HEK293 (cell line): ENCODE measurements around the gene GCFC2.

Experiments
- CTCF ChIA-PET: fragments of 350-600 bp; formaldehyde crosslinking; extraction: SDS; loops from one replicate; lab custom pipeline; 2021; ENCODE audit warnings: antibody characterized with exemption; lab: Yijun Ruan, JAX
- POLR2A ChIA-PET: fragments of 300-600 bp; formaldehyde crosslinking; extraction: SDS; loops from one replicate; lab custom pipeline; 2020; ENCODE audit warnings: antibody characterized with exemption, inconsistent platforms; lab: Yijun Ruan, JAX
- H3K27ac ChIP-seq: fragments of 200-500 bp; sonication (Bioruptor generic); 2 replicates; pipeline ENCODE4 v1.5.1; 2014; ENCODE audit warnings: low read depth, low read length, control low read depth, inconsistent platforms; ENCODE audit errors: extremely low read depth
- H3K36me3 ChIP-seq, 2 experiments: fragments of 200-500 bp in 1 of 2; sonication (Bioruptor generic) in 1 of 2; 1 replicate in 1 of 2; 2 replicates in 1 of 2; pipeline ENCODE4 v1.5.1; 2014 to 2017; ENCODE audit warnings: inconsistent platforms in 2 of 2, low read length in 2 of 2; ENCODE audit not compliant: control insufficient read depth in 2 of 2, insufficient read depth in 1 of 2
- H3K4me1 ChIP-seq: fragments of 200-500 bp; sonication (Bioruptor generic); 2 replicates; pipeline ENCODE4 v1.5.1; 2014; ENCODE audit warnings: mild to moderate bottlenecking, low read length, inconsistent platforms; ENCODE audit not compliant: control insufficient read depth, insufficient read depth
- H3K4me3 ChIP-seq: 2 replicates; pipeline ENCODE4 v1.5.1; 2011; ENCODE audit warnings: low read depth, mild to moderate bottlenecking, control low read depth, low read length, moderate library complexity
- H3K9me3 ChIP-seq: fragments of 200-500 bp; sonication (Bioruptor generic); 2 replicates; pipeline ENCODE4 v1.5.1; 2014; ENCODE audit warnings: low read depth, low read length, inconsistent platforms; ENCODE audit not compliant: control insufficient read depth, insufficient read depth
- GLI4 ChIP-seq: fragments of 450-650 bp; formaldehyde crosslinking; IDR thresholded peaks from 2 replicates; pipeline ENCODE4 v1.5.1; 2016; ENCODE audit warnings: missing biosample characterization, missing genetic modification characterization
- HOXD13 ChIP-seq: sonication (generic); formaldehyde crosslinking; IDR thresholded peaks from 2 replicates; pipeline ENCODE4 v1.8.0; 2022; ENCODE audit warnings: missing genetic modification reagents, borderline replicate concordance
- PRDM1 ChIP-seq: fragments of 450-650 bp; formaldehyde crosslinking; IDR thresholded peaks from 2 replicates; pipeline ENCODE4; 2016; ENCODE audit warnings: missing biosample characterization, missing genetic modification characterization
- ZBTB48 ChIP-seq: fragments of 450-650 bp; formaldehyde crosslinking; IDR thresholded peaks from 2 replicates; pipeline ENCODE4 v1.5.1; 2016; ENCODE audit warnings: missing biosample characterization, missing genetic modification characterization
- ZNF132 ChIP-seq: fragments of 450-650 bp; formaldehyde crosslinking; IDR thresholded peaks from 2 replicates; pipeline ENCODE4 v1.5.1; 2017; ENCODE audit warnings: missing biosample characterization, missing genetic modification characterization, borderline replicate concordance
- ZNF133 ChIP-seq: fragments of 450-650 bp; formaldehyde crosslinking; IDR thresholded peaks from 2 replicates; pipeline ENCODE4 v1.5.1; 2016; ENCODE audit warnings: missing biosample characterization, missing genetic modification characterization
- ZNF157 ChIP-seq: fragments of 450-650 bp; formaldehyde crosslinking; IDR thresholded peaks from 2 replicates; pipeline ENCODE4 v1.5.1; 2016; ENCODE audit warnings: missing biosample characterization, missing genetic modification characterization
- ZNF274 ChIP-seq, 2 experiments: fragments of 200-500 bp in 1 of 2; fragments of 450-650 bp in 1 of 2; sonication (Bioruptor generic) in 1 of 2; formaldehyde crosslinking in 1 of 2; IDR thresholded peaks; 2 replicates each; pipeline versions ENCODE4 v1.5.1 to v1.6.1; 2014 to 2016; ENCODE audit warnings: borderline replicate concordance in 1 of 2, inconsistent platforms in 1 of 2, low read length in 1 of 2, missing biosample characterization in 1 of 2, missing genetic modification characterization in 1 of 2
- ZNF654 ChIP-seq: fragments of 450-650 bp; formaldehyde crosslinking; IDR thresholded peaks from 2 replicates; pipeline ENCODE4 v1.5.1; 2016; ENCODE audit warnings: low read depth, missing biosample characterization, missing genetic modification characterization
- TF ChIP-seq, protein P1 (sequence below): fragments of 450-650 bp; formaldehyde crosslinking; optimal IDR thresholded peaks from 2 replicates; pipeline ENCODE3; 2016; ENCODE audit warnings: missing biosample characterization, mild to moderate bottlenecking, missing genetic modification characterization
- TF ChIP-seq, protein P2 (sequence below): fragments of 450-650 bp; formaldehyde crosslinking; IDR thresholded peaks from 2 replicates; pipeline ENCODE4 v1.5.1; 2016; ENCODE audit warnings: missing biosample characterization, missing genetic modification characterization
- TF ChIP-seq, protein P3 (sequence below): fragments of 450-650 bp; formaldehyde crosslinking; IDR thresholded peaks from 2 replicates; pipeline ENCODE4 v1.5.1; 2016; ENCODE audit warnings: missing biosample characterization, missing genetic modification characterization
- TF ChIP-seq, protein P4 (sequence below): fragments of 450-650 bp; formaldehyde crosslinking; IDR thresholded peaks from 2 replicates; pipeline ENCODE4 v1.5.1; 2016; ENCODE audit warnings: missing biosample characterization, missing genetic modification characterization
- TF ChIP-seq, protein P5 (sequence below): fragments of 450-650 bp; formaldehyde crosslinking; IDR thresholded peaks from 2 replicates; pipeline ENCODE4 v1.5.1; 2016; ENCODE audit warnings: missing biosample characterization, missing genetic modification characterization
- TF ChIP-seq, protein P6 (sequence below): fragments of 450-650 bp; IDR thresholded peaks from 2 replicates; pipeline ENCODE4 v1.5.1; 2018; ENCODE audit warnings: missing biosample characterization, mild to moderate bottlenecking, missing genetic modification characterization
- TF ChIP-seq, protein P7 (sequence below): fragments of 450-650 bp; formaldehyde crosslinking; IDR thresholded peaks from 2 replicates; pipeline ENCODE4 v1.5.1; 2016; ENCODE audit warnings: missing biosample characterization, missing genetic modification characterization
- TF ChIP-seq, protein P8 (sequence below): fragments of 450-650 bp; formaldehyde crosslinking; conservative IDR thresholded peaks from 2 replicates; pipeline ENCODE4 v1.5.1; 2016; ENCODE audit warnings: low read depth, missing biosample characterization, missing genetic modification characterization
- TF ChIP-seq, protein P9 (sequence below): fragments of 450-650 bp; formaldehyde crosslinking; IDR thresholded peaks from 2 replicates; pipeline ENCODE4 v1.5.1; 2016; ENCODE audit warnings: missing biosample characterization, missing genetic modification characterization, borderline replicate concordance

Gene GCFC2

DNA sequence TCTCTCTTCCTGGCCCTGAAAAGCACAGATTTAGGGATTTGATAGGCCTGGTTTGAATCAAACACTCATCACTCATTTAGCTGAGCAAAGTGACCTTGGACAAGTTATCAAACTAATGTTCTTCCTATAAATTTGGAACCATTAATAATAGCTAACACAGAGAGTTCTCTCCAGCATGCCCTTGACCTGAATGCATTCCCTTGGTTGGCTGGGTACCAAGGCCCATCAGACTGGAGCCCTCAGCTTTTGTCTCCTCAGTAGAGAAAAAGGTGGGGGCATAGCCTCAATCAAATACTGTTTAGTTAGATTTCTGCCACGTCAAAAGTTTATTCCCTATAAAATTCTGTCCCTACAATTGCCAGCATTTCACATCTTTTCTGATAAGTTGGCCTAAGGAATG, 77.9 kb downstream of the GCFC2 start:
- no peak overlapping the region for H3K27ac ChIP-seq
- H3K36me3 ChIP-seq, result no peaks in the 10 kb centered on the region
- CTCF ChIA-PET, result interaction anchor here (0.7 to 1.0 kb wide), 2 partner anchors 227 to 359 kb away, joined by 3 read pairs; no protein-coding TSS in a partner anchor
- H3K4me3 ChIP-seq, result no peak overlapping the region
- no peaks in the 10 kb centered on the region for H3K4me1 ChIP-seq
- TF ChIP-seq ZNF654 (tag by site-specific recombination) (no peak), ZNF133 (tag by site-specific recombination) (no peak), GLI4 (tag by site-specific recombination) (no peak), PRDM1 (no peak), ZNF157 (tag by site-specific recombination) (no peak)
- TF ChIP-seq, protein P1, sequence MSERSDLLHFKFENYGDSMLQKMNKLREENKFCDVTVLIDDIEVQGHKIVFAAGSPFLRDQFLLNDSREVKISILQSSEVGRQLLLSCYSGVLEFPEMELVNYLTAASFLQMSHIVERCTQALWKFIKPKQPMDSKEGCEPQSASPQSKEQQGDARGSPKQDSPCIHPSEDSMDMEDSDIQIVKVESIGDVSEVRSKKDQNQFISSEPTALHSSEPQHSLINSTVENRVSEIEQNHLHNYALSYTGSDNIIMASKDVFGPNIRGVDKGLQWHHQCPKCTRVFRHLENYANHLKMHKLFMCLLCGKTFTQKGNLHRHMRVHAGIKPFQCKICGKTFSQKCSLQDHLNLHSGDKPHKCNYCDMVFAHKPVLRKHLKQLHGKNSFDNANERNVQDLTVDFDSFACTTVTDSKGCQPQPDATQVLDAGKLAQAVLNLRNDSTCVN (tag by site-specific recombination), result no peak
- TF ChIP-seq, protein P2, sequence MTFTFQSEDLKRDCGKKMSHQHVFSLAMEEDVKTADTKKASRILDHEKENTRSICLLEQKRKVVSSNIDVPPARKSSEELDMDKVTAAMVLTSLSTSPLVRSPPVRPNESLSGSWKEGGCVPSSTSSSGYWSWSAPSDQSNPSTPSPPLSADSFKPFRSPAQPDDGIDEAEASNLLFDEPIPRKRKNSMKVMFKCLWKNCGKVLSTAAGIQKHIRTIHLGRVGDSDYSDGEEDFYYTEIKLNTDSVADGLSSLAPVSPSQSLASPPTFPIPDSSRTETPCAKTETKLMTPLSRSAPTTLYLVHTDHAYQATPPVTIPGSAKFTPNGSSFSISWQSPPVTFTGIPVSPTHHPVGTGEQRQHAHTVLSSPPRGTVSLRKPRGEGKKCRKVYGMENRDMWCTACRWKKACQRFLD (tag by site-specific recombination), result no peak
- TF ChIP-seq, protein P3, sequence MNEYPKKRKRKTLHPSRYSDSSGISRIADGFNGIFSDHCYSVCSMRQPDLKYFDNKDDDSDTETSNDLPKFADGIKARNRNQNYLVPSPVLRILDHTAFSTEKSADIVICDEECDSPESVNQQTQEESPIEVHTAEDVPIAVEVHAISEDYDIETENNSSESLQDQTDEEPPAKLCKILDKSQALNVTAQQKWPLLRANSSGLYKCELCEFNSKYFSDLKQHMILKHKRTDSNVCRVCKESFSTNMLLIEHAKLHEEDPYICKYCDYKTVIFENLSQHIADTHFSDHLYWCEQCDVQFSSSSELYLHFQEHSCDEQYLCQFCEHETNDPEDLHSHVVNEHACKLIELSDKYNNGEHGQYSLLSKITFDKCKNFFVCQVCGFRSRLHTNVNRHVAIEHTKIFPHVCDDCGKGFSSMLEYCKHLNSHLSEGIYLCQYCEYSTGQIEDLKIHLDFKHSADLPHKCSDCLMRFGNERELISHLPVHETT (tag by site-specific recombination), result no peak
- TF ChIP-seq, protein P4, sequence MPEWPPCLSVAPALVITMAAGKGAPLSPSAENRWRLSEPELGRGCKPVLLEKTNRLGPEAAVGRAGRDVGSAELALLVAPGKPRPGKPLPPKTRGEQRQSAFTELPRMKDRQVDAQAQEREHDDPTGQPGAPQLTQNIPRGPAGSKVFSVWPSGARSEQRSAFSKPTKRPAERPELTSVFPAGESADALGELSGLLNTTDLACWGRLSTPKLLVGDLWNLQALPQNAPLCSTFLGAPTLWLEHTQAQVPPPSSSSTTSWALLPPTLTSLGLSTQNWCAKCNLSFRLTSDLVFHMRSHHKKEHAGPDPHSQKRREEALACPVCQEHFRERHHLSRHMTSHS, result no peak
- TF ChIP-seq, protein P5, sequence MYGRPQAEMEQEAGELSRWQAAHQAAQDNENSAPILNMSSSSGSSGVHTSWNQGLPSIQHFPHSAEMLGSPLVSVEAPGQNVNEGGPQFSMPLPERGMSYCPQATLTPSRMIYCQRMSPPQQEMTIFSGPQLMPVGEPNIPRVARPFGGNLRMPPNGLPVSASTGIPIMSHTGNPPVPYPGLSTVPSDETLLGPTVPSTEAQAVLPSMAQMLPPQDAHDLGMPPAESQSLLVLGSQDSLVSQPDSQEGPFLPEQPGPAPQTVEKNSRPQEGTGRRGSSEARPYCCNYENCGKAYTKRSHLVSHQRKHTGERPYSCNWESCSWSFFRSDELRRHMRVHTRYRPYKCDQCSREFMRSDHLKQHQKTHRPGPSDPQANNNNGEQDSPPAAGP (tag by site-specific recombination), result no peak
- TF ChIP-seq, protein P6, sequence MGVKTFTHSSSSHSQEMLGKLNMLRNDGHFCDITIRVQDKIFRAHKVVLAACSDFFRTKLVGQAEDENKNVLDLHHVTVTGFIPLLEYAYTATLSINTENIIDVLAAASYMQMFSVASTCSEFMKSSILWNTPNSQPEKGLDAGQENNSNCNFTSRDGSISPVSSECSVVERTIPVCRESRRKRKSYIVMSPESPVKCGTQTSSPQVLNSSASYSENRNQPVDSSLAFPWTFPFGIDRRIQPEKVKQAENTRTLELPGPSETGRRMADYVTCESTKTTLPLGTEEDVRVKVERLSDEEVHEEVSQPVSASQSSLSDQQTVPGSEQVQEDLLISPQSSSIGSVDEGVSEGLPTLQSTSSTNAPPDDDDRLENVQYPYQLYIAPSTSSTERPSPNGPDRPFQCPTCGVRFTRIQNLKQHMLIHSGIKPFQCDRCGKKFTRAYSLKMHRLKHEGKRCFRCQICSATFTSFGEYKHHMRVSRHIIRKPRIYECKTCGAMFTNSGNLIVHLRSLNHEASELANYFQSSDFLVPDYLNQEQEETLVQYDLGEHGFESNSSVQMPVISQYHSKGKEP (tag by site-specific recombination), result no peak
- POLR2A ChIA-PET, result no interaction called here
- H3K9me3 ChIP-seq, result no peaks in the 10 kb centered on the region

DNA sequence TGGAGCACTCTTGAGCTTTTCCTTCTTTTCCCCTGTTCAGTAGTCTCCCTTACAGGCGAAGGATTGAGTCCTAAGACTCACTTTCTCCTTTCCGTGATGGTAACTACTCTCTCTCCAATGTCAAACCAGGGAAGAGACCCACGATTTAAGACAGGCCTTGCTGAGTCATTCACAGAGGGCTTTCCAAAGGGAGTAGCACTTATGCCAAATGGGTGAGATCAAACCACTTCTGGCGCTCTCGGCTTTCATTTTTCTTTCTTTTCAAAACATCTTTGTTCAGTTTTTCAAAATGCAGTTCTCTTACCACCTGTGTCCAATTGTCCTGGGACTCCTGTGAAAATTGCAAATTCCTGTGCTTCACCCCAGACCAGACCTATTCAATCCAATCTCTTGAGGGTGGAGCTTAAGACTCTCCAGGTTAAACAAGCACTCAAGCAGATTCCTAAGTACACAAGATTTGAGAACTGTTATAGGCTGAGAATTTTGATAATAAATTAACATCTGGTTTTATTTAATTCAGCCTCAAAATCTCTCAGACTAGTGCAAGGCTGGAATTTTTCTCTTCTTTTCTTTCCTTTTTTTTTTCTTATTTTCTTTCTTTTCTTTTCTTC, 78.5 kb downstream of the GCFC2 start:
- no peaks in the 10 kb centered on the region for H3K36me3 ChIP-seq
- H3K4me3 ChIP-seq, result no peak overlapping the region
- H3K9me3 ChIP-seq, result no peaks in the 10 kb centered on the region
- no peak overlapping the region for H3K27ac ChIP-seq
- H3K4me1 ChIP-seq, result no peaks in the 10 kb centered on the region
- CTCF ChIA-PET, result interaction anchor here (0.7 to 1.3 kb wide), 3 partner anchors 12 to 227 kb away, joined by 3 to 11 read pairs (median 3); no protein-coding TSS in a partner anchor
- POLR2A ChIA-PET, result no interaction called here
- TF ChIP-seq, protein P7, sequence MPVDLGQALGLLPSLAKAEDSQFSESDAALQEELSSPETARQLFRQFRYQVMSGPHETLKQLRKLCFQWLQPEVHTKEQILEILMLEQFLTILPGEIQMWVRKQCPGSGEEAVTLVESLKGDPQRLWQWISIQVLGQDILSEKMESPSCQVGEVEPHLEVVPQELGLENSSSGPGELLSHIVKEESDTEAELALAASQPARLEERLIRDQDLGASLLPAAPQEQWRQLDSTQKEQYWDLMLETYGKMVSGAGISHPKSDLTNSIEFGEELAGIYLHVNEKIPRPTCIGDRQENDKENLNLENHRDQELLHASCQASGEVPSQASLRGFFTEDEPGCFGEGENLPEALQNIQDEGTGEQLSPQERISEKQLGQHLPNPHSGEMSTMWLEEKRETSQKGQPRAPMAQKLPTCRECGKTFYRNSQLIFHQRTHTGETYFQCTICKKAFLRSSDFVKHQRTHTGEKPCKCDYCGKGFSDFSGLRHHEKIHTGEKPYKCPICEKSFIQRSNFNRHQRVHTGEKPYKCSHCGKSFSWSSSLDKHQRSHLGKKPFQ (tag by site-specific recombination), result no peak
- no peak for TF ChIP-seq ZNF132 (tag by site-specific recombination)
- no peak for TF ChIP-seq ZNF274 (IDR thresholded peaks at IDR 0.05; ENCODE audit: low read length)
- no peak for TF ChIP-seq ZNF274 (tag by site-specific recombination; IDR thresholded peaks at IDR 0.05; ENCODE audit: borderline replicate concordance)
- no peak for TF ChIP-seq HOXD13
- no peak for TF ChIP-seq ZBTB48 (tag by site-specific recombination)
- TF ChIP-seq, protein P8, sequence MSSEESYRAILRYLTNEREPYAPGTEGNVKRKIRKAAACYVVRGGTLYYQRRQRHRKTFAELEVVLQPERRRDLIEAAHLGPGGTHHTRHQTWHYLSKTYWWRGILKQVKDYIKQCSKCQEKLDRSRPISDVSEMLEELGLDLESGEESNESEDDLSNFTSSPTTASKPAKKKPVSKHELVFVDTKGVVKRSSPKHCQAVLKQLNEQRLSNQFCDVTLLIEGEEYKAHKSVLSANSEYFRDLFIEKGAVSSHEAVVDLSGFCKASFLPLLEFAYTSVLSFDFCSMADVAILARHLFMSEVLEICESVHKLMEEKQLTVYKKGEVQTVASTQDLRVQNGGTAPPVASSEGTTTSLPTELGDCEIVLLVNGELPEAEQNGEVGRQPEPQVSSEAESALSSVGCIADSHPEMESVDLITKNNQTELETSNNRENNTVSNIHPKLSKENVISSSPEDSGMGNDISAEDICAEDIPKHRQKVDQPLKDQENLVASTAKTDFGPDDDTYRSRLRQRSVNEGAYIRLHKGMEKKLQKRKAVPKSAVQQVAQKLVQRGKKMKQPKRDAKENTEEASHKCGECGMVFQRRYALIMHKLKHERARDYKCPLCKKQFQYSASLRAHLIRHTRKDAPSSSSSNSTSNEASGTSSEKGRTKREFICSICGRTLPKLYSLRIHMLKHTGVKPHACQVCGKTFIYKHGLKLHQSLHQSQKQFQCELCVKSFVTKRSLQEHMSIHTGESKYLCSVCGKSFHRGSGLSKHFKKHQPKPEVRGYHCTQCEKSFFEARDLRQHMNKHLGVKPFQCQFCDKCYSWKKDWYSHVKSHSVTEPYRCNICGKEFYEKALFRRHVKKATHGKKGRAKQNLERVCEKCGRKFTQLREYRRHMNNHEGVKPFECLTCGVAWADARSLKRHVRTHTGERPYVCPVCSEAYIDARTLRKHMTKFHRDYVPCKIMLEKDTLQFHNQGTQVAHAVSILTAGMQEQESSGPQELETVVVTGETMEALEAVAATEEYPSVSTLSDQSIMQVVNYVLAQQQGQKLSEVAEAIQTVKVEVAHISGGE (tag by site-specific recombination), result no peak
- TF ChIP-seq, protein P9, sequence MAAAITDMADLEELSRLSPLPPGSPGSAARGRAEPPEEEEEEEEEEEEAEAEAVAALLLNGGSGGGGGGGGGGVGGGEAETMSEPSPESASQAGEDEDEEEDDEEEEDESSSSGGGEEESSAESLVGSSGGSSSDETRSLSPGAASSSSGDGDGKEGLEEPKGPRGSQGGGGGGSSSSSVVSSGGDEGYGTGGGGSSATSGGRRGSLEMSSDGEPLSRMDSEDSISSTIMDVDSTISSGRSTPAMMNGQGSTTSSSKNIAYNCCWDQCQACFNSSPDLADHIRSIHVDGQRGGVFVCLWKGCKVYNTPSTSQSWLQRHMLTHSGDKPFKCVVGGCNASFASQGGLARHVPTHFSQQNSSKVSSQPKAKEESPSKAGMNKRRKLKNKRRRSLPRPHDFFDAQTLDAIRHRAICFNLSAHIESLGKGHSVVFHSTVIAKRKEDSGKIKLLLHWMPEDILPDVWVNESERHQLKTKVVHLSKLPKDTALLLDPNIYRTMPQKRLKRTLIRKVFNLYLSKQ (tag by site-specific recombination), result no peak
